GM19455 (cell line): ENCODE data around the gene KAZN.

ENCODE experiments used
- ATAC-seq: cut with Tn5 transposase; IDR thresholded peaks from one replicate; pipeline ENCODE4 v1.9.1; 2021; ENCODE audit not compliant: unreplicated experiment

Gene KAZN

GRCh38 chr1:15141935-15142539, 543.6 kb downstream of the KAZN start:
- ATAC-seq: no peak

- no peak for ATAC-seq
Observed at GRCh38 chr1:15145327-15145726, 546.8 kb downstream of the KAZN start.

- no peak for ATAC-seq
Observed at GRCh38 chr1:15146142-15146680, 547.7 kb downstream of the KAZN start.

- no peak for ATAC-seq
Observed at GRCh38 chr1:15146971-15147376, 548.5 kb downstream of the KAZN start.

GRCh38 chr1:15148004-15148403, 549.5 kb downstream of the KAZN start:
- no peak for ATAC-seq

- no peak for ATAC-seq
Observed at GRCh38 chr1:15148475-15148874, 550.0 kb downstream of the KAZN start.

- no peak for ATAC-seq
Observed at GRCh38 chr1:15148941-15149340, 550.5 kb downstream of the KAZN start.

GRCh38 chr1:15150376-15150775, 551.9 kb downstream of the KAZN start:
- no peak for ATAC-seq

GRCh38 chr1:15151377-15151806, 552.9 kb downstream of the KAZN start:
- no peak for ATAC-seq

- no peak for ATAC-seq
Observed at GRCh38 chr1:15151871-15152270, 553.4 kb downstream of the KAZN start.

- ATAC-seq: no peak
Observed at GRCh38 chr1:15152318-15153183, 554.1 kb downstream of the KAZN start.

- no peak for ATAC-seq
Observed at GRCh38 chr1:15153184-15153841, 554.8 kb downstream of the KAZN start, which contains the start of gene TMEM51. TSS of gene TMEM51 (plus strand) at chr1:15153747. CDS start at chr1:15215088, 61,341 bp downstream.

GRCh38 chr1:15153842-15154479, 555.5 kb downstream of the KAZN start:
- no peak for ATAC-seq

- ATAC-seq: no peak
Observed at GRCh38 chr1:15154480-15155036, 556.1 kb downstream of the KAZN start.

GRCh38 chr1:15155191-15155590, 556.7 kb downstream of the KAZN start:
- no peak for ATAC-seq

- ATAC-seq: no peak
Observed at GRCh38 chr1:15155888-15156741, 557.6 kb downstream of the KAZN start.

GRCh38 chr1:15156807-15157380, 558.4 kb downstream of the KAZN start:
- ATAC-seq: no peak

GRCh38 chr1:15157524-15158399, 559.3 kb downstream of the KAZN start:
- no peak for ATAC-seq
